H1 (cell line): ENCODE results near the gene FOXC2. TPM values are rescaled to one million over a fixed set of nuclear protein-coding genes. Genes with fewer than 3 reads are reported as not detected.

Source experiments
- CTCF ChIA-PET: fragments of 300-600 bp; sonication (Branson Sonifier 250); formaldehyde crosslinking; loops from one replicate; lab custom pipeline; 2021; ENCODE audit not compliant: partially characterized antibody; lab: Charles Lee
- POLR2A ChIA-PET: fragments of 300-600 bp; sonication (Branson Sonifier 250); formaldehyde crosslinking; loops from one replicate; lab custom pipeline; 2021; ENCODE audit warnings: inconsistent platforms; ENCODE audit not compliant: partially characterized antibody; lab: Charles Lee
- DNase-seq, 2 experiments: peaks; one replicate each; pipeline versions ENCODE4 v3.0.0 to v3.0.0-alpha.2; 2010 to 2022; ENCODE audit warnings: low spot score in 2 of 2, low read depth in 1 of 2, mixed read lengths in 1 of 2
- FAIRE-seq: peaks from 2 replicates; lab custom pipeline; 2011; peaks lifted over from hg19 to GRCh38; lab: Jason Lieb, UNC
- H2AFZ ChIP-seq: 2 replicates; pipeline ENCODE4 v1.8.1; 2012; ENCODE audit warnings: low read length, inconsistent platforms
- H2AK5ac ChIP-seq: 2 replicates; pipeline ENCODE4 v1.6.1; 2013; ENCODE audit warnings: low read depth, low read length
- H2BK120ac ChIP-seq: replicated peaks from 2 replicates; pipeline ENCODE3; 2013; ENCODE audit warnings: low read depth, low read length, inconsistent platforms
- H2BK12ac ChIP-seq: 2 replicates; pipeline ENCODE4 v1.6.1; 2013; ENCODE audit warnings: low read depth, low read length
- H2BK15ac ChIP-seq: 2 replicates; pipeline ENCODE4 v1.6.1; 2013; ENCODE audit warnings: low read length
- H2BK20ac ChIP-seq: 2 replicates; pipeline ENCODE4 v1.6.1; 2013; ENCODE audit warnings: low read length
- H2BK5ac ChIP-seq: 2 replicates; pipeline ENCODE4 v1.6.1; 2013; ENCODE audit warnings: low read depth, low read length
- H3K14ac ChIP-seq: 2 replicates; pipeline ENCODE4 v1.6.1; 2013; ENCODE audit warnings: inconsistent platforms; ENCODE audit not compliant: insufficient read length
- H3K18ac ChIP-seq: 2 replicates; pipeline ENCODE4 v1.6.1; 2013; ENCODE audit warnings: low read length; ENCODE audit errors: extremely low read depth
- H3K23ac ChIP-seq: 2 replicates; pipeline ENCODE4 v1.6.1; 2013; ENCODE audit warnings: inconsistent platforms; ENCODE audit not compliant: insufficient read length
- H3K23me2 ChIP-seq: 2 replicates; pipeline ENCODE4 v1.6.1; 2013; ENCODE audit warnings: low read depth, low read length
- H3K27ac ChIP-seq: 2 replicates; pipeline ENCODE4 v1.6.1; 2011; ENCODE audit warnings: low read depth, low read length, inconsistent platforms
- H3K27me3 ChIP-seq, 4 experiments: replicated peaks in 1 of 4; 1 replicate in 1 of 4; 2 replicates in 3 of 4; pipeline versions ENCODE4 v1.6.1 to v1.8.1; 2011 to 2013; ENCODE audit warnings: low read length in 3 of 4, mild to moderate bottlenecking in 3 of 4, inconsistent platforms in 2 of 4, mixed read lengths in 2 of 4, moderate library complexity in 1 of 4; ENCODE audit not compliant: control insufficient read depth in 3 of 4, insufficient read depth in 3 of 4; ENCODE audit errors: extremely low read depth in 1 of 4
- H3K36me3 ChIP-seq, 4 experiments: 2 replicates each; pipeline versions ENCODE4 v1.6.1 to v1.8.1; 2011 to 2013; ENCODE audit warnings: mild to moderate bottlenecking in 4 of 4, low read length in 3 of 4, moderate library complexity in 2 of 4, control low read depth in 1 of 4, inconsistent platforms in 1 of 4; ENCODE audit not compliant: insufficient read depth in 4 of 4, control insufficient read depth in 2 of 4
- H3K4ac ChIP-seq: replicated peaks from 2 replicates; pipeline ENCODE3; 2013; ENCODE audit warnings: low read length, low read depth, mixed read lengths, inconsistent platforms; ENCODE audit not compliant: insufficient read length
- H3K4me1 ChIP-seq, 4 experiments: replicated peaks in 1 of 4; 1 replicate in 1 of 4; 2 replicates in 3 of 4; pipeline versions ENCODE4 v1.6.1 to v1.8.1; 2011 to 2013; ENCODE audit warnings: low read length in 3 of 4, inconsistent platforms in 2 of 4, mixed read lengths in 1 of 4; ENCODE audit not compliant: insufficient read depth in 4 of 4, control insufficient read depth in 3 of 4
- H3K4me2 ChIP-seq, 2 experiments: 2 replicates each; pipeline versions ENCODE4 v1.6.1 to v1.8.1; 2011 to 2013; ENCODE audit warnings: low read depth in 2 of 2, low read length in 2 of 2, control low read depth in 1 of 2, inconsistent platforms in 1 of 2, mild to moderate bottlenecking in 1 of 2; ENCODE audit not compliant: insufficient read depth in 1 of 2
- H3K4me3 ChIP-seq, 4 experiments: fragments of 200-600, 300-600 bp in 1 of 4; sonication (generic), shearing (Covaris generic), sonication (Bioruptor Twin) in 1 of 4; 2 replicates each; pipeline versions ENCODE4 v1.5.1 to v1.8.1; 2011 to 2016; ENCODE audit warnings: low read length in 4 of 4, low read depth in 3 of 4, control low read depth in 2 of 4, inconsistent platforms in 2 of 4, mild to moderate bottlenecking in 2 of 4, mixed read lengths in 1 of 4, moderate library complexity in 1 of 4; ENCODE audit not compliant: insufficient read depth in 2 of 4; ENCODE audit errors: extremely low read depth in 1 of 4
- H3K56ac ChIP-seq: replicated peaks from 2 replicates; pipeline ENCODE3; 2013; ENCODE audit warnings: low read depth, mild to moderate bottlenecking, mixed read lengths, low read length, inconsistent platforms; ENCODE audit not compliant: insufficient read length
- H3K79me1 ChIP-seq: 2 replicates; pipeline ENCODE4 v1.6.1; 2013; ENCODE audit warnings: low read depth, low read length, control low read depth
- H3K79me2 ChIP-seq, 2 experiments: 2 replicates each; pipeline versions ENCODE4 v1.6.1 to v1.8.1; 2012 to 2013; ENCODE audit warnings: low read length in 2 of 2, mild to moderate bottlenecking in 2 of 2, inconsistent platforms in 1 of 2; ENCODE audit not compliant: insufficient read depth in 2 of 2, control insufficient read depth in 1 of 2
- H3K9ac ChIP-seq, 4 experiments: replicated peaks in 1 of 4; 1 replicate in 1 of 4; 2 replicates in 3 of 4; pipeline versions ENCODE4 v1.6.1 to v1.8.1; 2011 to 2013; ENCODE audit warnings: low read depth in 3 of 4, low read length in 3 of 4, control low read depth in 2 of 4, mild to moderate bottlenecking in 2 of 4, moderate library complexity in 2 of 4, inconsistent platforms in 1 of 4; ENCODE audit errors: extremely low read depth in 1 of 4
- H3K9me3 ChIP-seq, 2 experiments: 2 replicates each; pipeline versions ENCODE4 v1.6.1 to v1.8.1; 2012 to 2013; ENCODE audit warnings: mild to moderate bottlenecking in 2 of 2, moderate library complexity in 2 of 2, control low read depth in 1 of 2, inconsistent platforms in 1 of 2, low read depth in 1 of 2, low read length in 1 of 2, mixed read lengths in 1 of 2; ENCODE audit not compliant: insufficient read depth in 2 of 2
- H4K20me1 ChIP-seq, 2 experiments: replicated peaks in 1 of 2; 2 replicates each; pipeline versions ENCODE3 to v1.8.1; 2011 to 2013; ENCODE audit warnings: inconsistent platforms in 2 of 2, low read length in 2 of 2, mild to moderate bottlenecking in 1 of 2; ENCODE audit not compliant: insufficient read depth in 2 of 2, control insufficient read depth in 1 of 2
- H4K5ac ChIP-seq: 2 replicates; pipeline ENCODE4 v1.6.1; 2013; ENCODE audit warnings: low read length, low read depth, mixed read lengths, inconsistent platforms; ENCODE audit not compliant: insufficient read length
- H4K8ac ChIP-seq: 2 replicates; pipeline ENCODE4 v1.8.0; 2013; ENCODE audit warnings: mild to moderate bottlenecking, moderate library complexity, low read length, inconsistent platforms; ENCODE audit not compliant: insufficient read depth; ENCODE audit errors: extremely low read depth
- H4K91ac ChIP-seq: replicated peaks from 2 replicates; pipeline ENCODE3; 2013; ENCODE audit warnings: low read length, mixed read lengths, inconsistent platforms; ENCODE audit not compliant: insufficient read length
- ASH2L ChIP-seq: fragments of 200-600, 300-600 bp; sonication (generic); IDR thresholded peaks from one replicate; pipeline ENCODE4 v1.7.1; 2017; ENCODE audit warnings: low read length
- BACH1 ChIP-seq: IDR thresholded peaks from 2 replicates; pipeline ENCODE4 v1.6.1; 2012; ENCODE audit warnings: low read length, improper control_type of control experiment
- BCL11A ChIP-seq, 2 experiments: IDR thresholded peaks; one replicate each; pipeline ENCODE4 v1.6.1; 2011; ENCODE audit warnings: low read depth in 2 of 2, low read length in 2 of 2, mild to moderate bottlenecking in 2 of 2
- CBX8 ChIP-seq: fragments of 300-800, 300-1000 bp; sonication (generic); IDR thresholded peaks from 2 replicates; pipeline ENCODE4 v1.7.1; 2016; ENCODE audit warnings: low read depth, low read length, borderline replicate concordance
- HDAC6 ChIP-seq: IDR thresholded peaks from one replicate; pipeline ENCODE4 v1.7.1; 2012; ENCODE audit warnings: low read depth, mild to moderate bottlenecking, inconsistent platforms, low read length, moderate library complexity
- KDM5A ChIP-seq: fragments of 200-600 bp; IDR thresholded peaks from 2 replicates; pipeline ENCODE4 v1.7.1; 2012; ENCODE audit warnings: mild to moderate bottlenecking, low read length, inconsistent platforms, mixed read lengths
- NANOG ChIP-seq: IDR thresholded peaks from 2 replicates; pipeline ENCODE4 v1.6.1; 2011; ENCODE audit warnings: low read length, low read depth, mild to moderate bottlenecking, inconsistent platforms; ENCODE audit not compliant: insufficient read depth, poor library complexity, severe bottlenecking
- PHF8 ChIP-seq: fragments of 200-600 bp; sonication (generic); conservative IDR thresholded peaks from 2 replicates; pipeline ENCODE4 v1.7.1; 2012; ENCODE audit warnings: low read depth, mild to moderate bottlenecking, inconsistent platforms, low read length, moderate library complexity
- RAD21 ChIP-seq, 2 experiments: IDR thresholded peaks in 1 of 2; conservative IDR thresholded peaks in 1 of 2; 2 replicates each; pipeline ENCODE4 v1.6.1; 2011; ENCODE audit warnings: low read depth in 2 of 2, low read length in 2 of 2, improper control_type of control experiment in 1 of 2, inconsistent platforms in 1 of 2, mild to moderate bottlenecking in 1 of 2, moderate library complexity in 1 of 2
- WGBS, 2 experiments: shearing (Covaris generic) in 1 of 2; methylation state at CpG; one replicate each; pipeline versions ENCODE4 v1.1.6 to v1.1.7; 2013 to 2015; ENCODE audit warnings: low lambda C conversion rate in 2 of 2, mixed read lengths in 2 of 2, inconsistent platforms in 1 of 2, low coverage in 1 of 2, missing lambda C conversion rate in 1 of 2; ENCODE audit not compliant: insufficient replicate concordance in 2 of 2, insufficient coverage in 1 of 2, insufficient read length in 1 of 2; ENCODE audit errors: extremely low coverage in 1 of 2, missing lambda C conversion rate in 1 of 2; 5-methylcytosine and 5-hydroxymethylcytosine counted together
- polyA plus RNA-seq, 7 experiments: library from polyadenylated mRNA; depleted of rRNA in 3 of 7; stranded (reverse) in 5 of 7; unstranded in 2 of 7; fragments of >200 nt in 5 of 7; fragments of 200-250 nt in 2 of 7; gene quantifications; 1 replicate in 5 of 7; 2 replicates in 1 of 7; 4 replicates in 1 of 7; pipeline versions ENCODE4 v1.2.1 to v1.2.3, GENCODE V29; 2011 to 2013; ENCODE audit warnings: missing spikeins in 2 of 7, mixed read lengths in 2 of 7
- total RNA-seq: library from RNA; stranded (reverse); fragmentation: NEBNext Ultra II Directional; extraction: Animal tissue kit (Norgen Biotek cat#: 25700); gene quantifications from 2 replicates; pipeline ENCODE4 v1.2.1, GENCODE V29; 2021
- TF ChIP-seq, protein P1 (sequence below): IDR thresholded peaks from 2 replicates; pipeline ENCODE4 v1.6.1; 2012; ENCODE audit warnings: inconsistent platforms
- TF ChIP-seq, protein P2 (sequence below): IDR thresholded peaks from 2 replicates; pipeline ENCODE4 v1.6.1; 2011; ENCODE audit warnings: low read depth, mild to moderate bottlenecking, low read length; ENCODE audit not compliant: insufficient read depth

The FOXC2 gene
- total and polyA plus RNA-seq, 2 of the 8 experiments (the other 6 are each of a cell fraction or from before 2014, with no cell fraction given): 0.09 TPM; not detected in 1

DNA sequence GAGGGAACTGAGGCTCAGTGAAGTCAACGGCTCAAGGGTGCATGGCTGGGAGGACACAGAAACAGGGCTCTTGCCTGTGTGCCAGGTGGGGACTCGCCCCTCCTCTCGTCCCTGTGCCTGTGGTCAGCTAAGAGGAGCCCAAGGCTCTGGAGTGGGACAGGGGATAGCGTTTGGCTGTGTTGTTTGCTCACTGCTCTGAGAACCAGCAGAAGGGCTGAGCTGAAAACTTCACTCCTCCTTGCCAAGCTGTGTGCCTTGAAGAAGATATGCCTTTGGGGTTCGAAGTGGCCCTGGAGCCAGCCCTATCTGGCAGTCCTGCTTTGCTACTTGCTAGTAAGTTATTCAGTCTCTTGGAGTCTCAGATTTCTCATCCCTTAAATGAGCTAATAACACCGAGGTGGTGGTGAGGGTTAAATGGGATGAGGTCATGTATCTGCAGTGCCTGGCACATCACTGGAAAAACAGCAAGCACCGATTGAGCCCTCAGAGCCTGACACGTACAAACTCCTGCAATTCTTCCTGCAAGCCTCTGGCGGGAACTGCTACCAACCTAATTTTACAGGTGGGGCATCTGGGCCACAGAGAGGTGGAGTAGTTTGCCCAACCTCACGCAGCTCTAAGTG lies 29.5 kb downstream of the FOXC2 start:
- Histone ChIP-seq H2AFZ (no peak overlapping the region), H3K23ac (no peak overlapping the region), H2BK15ac (no peak overlapping the region), H2BK12ac (no peak overlapping the region), H2BK120ac (no peak overlapping the region), H3K4me2 (no peak overlapping the region), H4K8ac (no peak overlapping the region), H3K4me1 (no peaks in the 10 kb centered on the region; a peak in 1 of 7 replicates), H3K79me1 (no peaks in the 10 kb centered on the region), H4K91ac (no peak overlapping the region), H4K5ac (no peak overlapping the region), H4K20me1 (peaks cover 0 to 2% of the 10 kb centered on the region in 2 experiments), H2AK5ac (no peak overlapping the region), H3K36me3 (no peaks in the 10 kb centered on the region), H3K27me3 (peaks cover 0 to 3% (median under 1%) of the 10 kb centered on the region in 4 experiments; a peak in 4 of 7 replicates), H3K4me3 (no peak overlapping the region), H3K79me2 (no peaks in the 10 kb centered on the region), H3K23me2 (peaks cover 4% of the 10 kb centered on the region; the same call in 1 of the 2 replicates), H2BK20ac (no peak overlapping the region), H3K4ac (no peak overlapping the region), H3K18ac (no peak overlapping the region), H3K9me3 (no peaks in the 10 kb centered on the region), H3K14ac (no peak overlapping the region), H3K27ac (no peak overlapping the region), H2BK5ac (no peak overlapping the region), H3K56ac (no peak overlapping the region), H3K9ac (no peak overlapping the region)
- FAIRE-seq (no peak), DNase-seq (no peak)
- CTCF ChIA-PET: interaction anchor here (0.6 to 1.4 kb wide), 2 partner anchors 11 to 473 kb away, joined by 3 to 4 read pairs; no protein-coding TSS in a partner anchor
- 92% methylated on average over 10 of the region's 10 CpGs; no CpG with 5 or more reads in 1 of the 2 experiments for WGBS, 2 experiments
- POLR2A ChIA-PET: no interaction called here
- TF ChIP-seq HDAC6: no peak
- TF ChIP-seq PHF8: no peak
- no peak for TF ChIP-seq BCL11A (IDR thresholded peaks at IDR 0.05; ENCODE audit: low read depth in 2 of 2, low read length in 2 of 2)
- TF ChIP-seq, protein P1, sequence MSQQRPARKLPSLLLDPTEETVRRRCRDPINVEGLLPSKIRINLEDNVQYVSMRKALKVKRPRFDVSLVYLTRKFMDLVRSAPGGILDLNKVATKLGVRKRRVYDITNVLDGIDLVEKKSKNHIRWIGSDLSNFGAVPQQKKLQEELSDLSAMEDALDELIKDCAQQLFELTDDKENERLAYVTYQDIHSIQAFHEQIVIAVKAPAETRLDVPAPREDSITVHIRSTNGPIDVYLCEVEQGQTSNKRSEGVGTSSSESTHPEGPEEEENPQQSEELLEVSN: no peak
- TF ChIP-seq, protein P2, sequence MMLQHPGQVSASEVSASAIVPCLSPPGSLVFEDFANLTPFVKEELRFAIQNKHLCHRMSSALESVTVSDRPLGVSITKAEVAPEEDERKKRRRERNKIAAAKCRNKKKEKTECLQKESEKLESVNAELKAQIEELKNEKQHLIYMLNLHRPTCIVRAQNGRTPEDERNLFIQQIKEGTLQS: no peak
- TF ChIP-seq RAD21 (IDR thresholded peaks at IDR 0.05 in 1 of 2, conservative IDR thresholded peaks at IDR 0.05 in 1 of 2; ENCODE audit: low read depth in 2 of 2, low read length in 2 of 2): no peak
- TF ChIP-seq NANOG: no peak
- TF ChIP-seq KDM5A: no peak
- no peak for TF ChIP-seq BACH1
- no peak for TF ChIP-seq CBX8
- no peak for TF ChIP-seq ASH2L
